Choroid plexus epithelial cell (primary cell): ENCODE results near the gene SMOC1.

Experiments used
- DNase-seq: peaks from one replicate; pipeline ENCODE4 v3.0.0-alpha.2; 2010; ENCODE audit warnings: low read depth
- H3K4me3 ChIP-seq: 2 replicates; pipeline ENCODE4 v1.5.1; 2011; ENCODE audit warnings: low read depth, mild to moderate bottlenecking, control low read depth, low read length, moderate library complexity
- CTCF ChIP-seq: conservative IDR thresholded peaks from 2 replicates; pipeline ENCODE4 v1.5.1; 2011; ENCODE audit warnings: low read depth, mild to moderate bottlenecking, control low read depth, inconsistent platforms, low read length, moderate library complexity

Gene SMOC1

GRCh38 chr14:69959136-69959535 is 79.9 kb downstream of the SMOC1 start:
- H3K4me3 ChIP-seq = no peak overlapping the region
- no peak for TF ChIP-seq CTCF
- no peak for DNase-seq

- no peak overlapping the region for H3K4me3 ChIP-seq
- no peak for DNase-seq
- no peak for TF ChIP-seq CTCF
Measured at GRCh38 chr14:69960296-69960695, 81.1 kb downstream of the SMOC1 start.

- H3K4me3 ChIP-seq = no peak overlapping the region
- DNase-seq = no peak
- no peak for TF ChIP-seq CTCF
Measured at GRCh38 chr14:69963966-69964365, 84.8 kb downstream of the SMOC1 start.

- no peak for DNase-seq
- no peak for TF ChIP-seq CTCF
- no peak overlapping the region for H3K4me3 ChIP-seq
Measured at GRCh38 chr14:69964841-69965240, 85.6 kb downstream of the SMOC1 start.

- no peak for TF ChIP-seq CTCF
- no peak for DNase-seq
- no peak overlapping the region for H3K4me3 ChIP-seq
Measured at GRCh38 chr14:69968132-69968531, 88.9 kb downstream of the SMOC1 start.

- no peak overlapping the region for H3K4me3 ChIP-seq
- TF ChIP-seq CTCF = peak; percentile 9
- DNase-seq = no peak
Measured at GRCh38 chr14:69968681-69969080, 89.5 kb downstream of the SMOC1 start.

GRCh38 chr14:69972755-69973154 is 93.5 kb downstream of the SMOC1 start:
- TF ChIP-seq CTCF = no peak
- no peak overlapping the region for H3K4me3 ChIP-seq
- no peak for DNase-seq
